GM18909 (cell line): Measurements from ENCODE around the gene ITLN1.

Source experiments
- ATAC-seq: cut with Tn5 transposase; IDR thresholded peaks from one replicate; pipeline ENCODE4 v1.9.1; 2021; ENCODE audit warnings: mild to moderate bottlenecking; ENCODE audit not compliant: unreplicated experiment, poor library complexity

ITLN1 gene

GRCh38 chr1:160859166-160859565 is 25.8 kb downstream of the ITLN1 start:
- no peak for ATAC-seq

GRCh38 chr1:160858507-160858906 is 26.5 kb downstream of the ITLN1 start:
- no peak for ATAC-seq

- ATAC-seq = no peak
These were observed 26.9 kb downstream of the ITLN1 start for GRCh38 chr1:160858097-160858496.

- peak; percentile 89 for ATAC-seq
These were observed 29.6 kb downstream of the ITLN1 start for GRCh38 chr1:160855181-160855981.

GRCh38 chr1:160853754-160854153 is 31.2 kb downstream of the ITLN1 start:
- no peak for ATAC-seq

- no peak for ATAC-seq
These were observed 32.0 kb downstream of the ITLN1 start for GRCh38 chr1:160853014-160853413.

GRCh38 chr1:160850993-160851392 is 34.0 kb downstream of the ITLN1 start:
- no peak for ATAC-seq

- no peak for ATAC-seq
These were observed 34.4 kb downstream of the ITLN1 start for GRCh38 chr1:160850541-160850940.

- ATAC-seq = no peak
These were observed 38.7 kb downstream of the ITLN1 start for GRCh38 chr1:160846281-160846680.

- no peak for ATAC-seq
These were observed 40.3 kb downstream of the ITLN1 start for GRCh38 chr1:160844447-160845232.

- no peak for ATAC-seq
These were observed 43.9 kb downstream of the ITLN1 start for GRCh38 chr1:160841079-160841478.

- no peak for ATAC-seq
These were observed 45.2 kb downstream of the ITLN1 start for GRCh38 chr1:160839746-160840145.

- ATAC-seq = no peak
These were observed 46.1 kb downstream of the ITLN1 start for GRCh38 chr1:160838888-160839287.

GRCh38 chr1:160837558-160838205 is 47.3 kb downstream of the ITLN1 start:
- peak; percentile 81 for ATAC-seq

GRCh38 chr1:160836981-160837557 is 47.9 kb downstream of the ITLN1 start:
- ATAC-seq = no peak

- no peak for ATAC-seq
These were observed 48.4 kb downstream of the ITLN1 start for GRCh38 chr1:160836561-160836960.

- ATAC-seq = no peak
These were observed 49.2 kb downstream of the ITLN1 start for GRCh38 chr1:160835751-160836150.

- ATAC-seq = no peak
These were observed 49.9 kb downstream of the ITLN1 start for GRCh38 chr1:160834945-160835565.

- no peak for ATAC-seq
These were observed 54.4 kb downstream of the ITLN1 start for GRCh38 chr1:160830321-160831153.
